K562 (cell line): ENCODE measurements around the gene SHISA6. TPM values are rescaled to one million over a fixed set of nuclear protein-coding genes. Genes with fewer than 3 reads are reported as not detected.

Source experiments
- ATAC-seq: fragments of 200-7000 bp; cut with Tn5 transposase; 3 replicates; pipeline ENCODE4 v1.9.1; 2020; ENCODE audit warnings: moderate library complexity
- BruUV-seq: library from RNA; stranded (reverse); fragments of 400-500 nt; replicated peaks from 2 replicates; lab custom pipeline; 2021; lab: Mats Ljungman, UMichigan
- CTCF ChIA-PET: fragments of 300-600 bp; formaldehyde crosslinking; extraction: SDS; loops from one replicate; lab custom pipeline; 2021; ENCODE audit warnings: low intra/inter-chr PET ratio; lab: Yijun Ruan, JAX
- POLR2A ChIA-PET: fragments of 300-600, 350-650 bp; sonication (Branson Sonifier 250); formaldehyde crosslinking; extraction: SDS; loops from one replicate; lab custom pipeline; 2021; ENCODE audit warnings: antibody characterized with exemption, inconsistent platforms; lab: Yijun Ruan, JAX
- DNase-seq, 4 experiments: peaks; one replicate each; pipeline versions ENCODE4 v3.0.0 to v3.0.0-alpha.2; 2011 to 2018; ENCODE audit warnings: low spot score in 3 of 4, mixed read lengths in 3 of 4; ENCODE audit errors: extremely low read depth in 1 of 4
- FAIRE-seq: peaks from 2 replicates; lab custom pipeline; 2011; peaks lifted over from hg19 to GRCh38; lab: Jason Lieb, UNC
- H2AFZ ChIP-seq: 2 replicates; pipeline ENCODE4 v1.6.0; 2011; ENCODE audit warnings: low read depth, low read length, control low read depth, inconsistent platforms
- H3K27ac ChIP-seq: fragments of 200-600 bp; 3 replicates; pipeline ENCODE4 v1.8.0; 2011; ENCODE audit warnings: low read depth, mild to moderate bottlenecking, control low read depth, inconsistent platforms, low read length, moderate library complexity, mixed read lengths; ENCODE audit errors: extremely low read depth
- H3K27me3 ChIP-seq, 2 experiments: fragments of 300-600 bp in 1 of 2; 2 replicates in 1 of 2; 3 replicates in 1 of 2; pipeline versions ENCODE4 v1.6.0 to v1.8.0; 2011; ENCODE audit warnings: inconsistent platforms in 2 of 2, low read length in 2 of 2, mild to moderate bottlenecking in 1 of 2, mixed read lengths in 1 of 2, moderate library complexity in 1 of 2; ENCODE audit not compliant: control insufficient read depth in 2 of 2, insufficient read depth in 2 of 2
- H3K36me3 ChIP-seq: fragments of 300-600 bp; 3 replicates; pipeline ENCODE4 v1.8.0; 2011; ENCODE audit warnings: mild to moderate bottlenecking, low read length, inconsistent platforms; ENCODE audit not compliant: control insufficient read depth, insufficient read depth
- H3K4me1 ChIP-seq, 2 experiments: fragments of 200-600 bp in 1 of 2; replicated peaks in 1 of 2; 2 replicates in 1 of 2; 3 replicates in 1 of 2; pipeline versions ENCODE4 v1.5.1 to v1.8.0; 2011; ENCODE audit warnings: inconsistent platforms in 2 of 2, low read length in 2 of 2, mild to moderate bottlenecking in 1 of 2, mixed read lengths in 1 of 2, moderate library complexity in 1 of 2; ENCODE audit not compliant: control insufficient read depth in 2 of 2, insufficient read depth in 2 of 2
- H3K4me2 ChIP-seq: 2 replicates; pipeline ENCODE4 v1.6.1; 2011; ENCODE audit warnings: low read length, control low read depth, inconsistent platforms, mixed read lengths; ENCODE audit not compliant: insufficient read depth
- H3K4me3 ChIP-seq: fragments of 200-600 bp; sonication (generic), shearing (Covaris generic); 2 replicates; pipeline ENCODE4 v1.5.1; 2016; ENCODE audit warnings: control low read depth, inconsistent platforms
- H3K79me2 ChIP-seq: fragments of 200-600 bp; 3 replicates; pipeline ENCODE4 v1.8.0; 2011; ENCODE audit warnings: low read length, inconsistent platforms; ENCODE audit not compliant: control insufficient read depth, insufficient read depth
- H3K9ac ChIP-seq, 2 experiments: 2 replicates each; pipeline versions ENCODE4 v1.6.0 to v1.6.1; 2011; ENCODE audit warnings: low read depth in 2 of 2, low read length in 2 of 2, control low read depth in 1 of 2, inconsistent platforms in 1 of 2, mild to moderate bottlenecking in 1 of 2, mixed read lengths in 1 of 2; ENCODE audit not compliant: insufficient read depth in 1 of 2
- H3K9me1 ChIP-seq: one replicate; pipeline ENCODE4 v1.6.0; 2011; ENCODE audit warnings: inconsistent platforms, mild to moderate bottlenecking, low read length, moderate library complexity; ENCODE audit not compliant: control insufficient read depth, insufficient read depth
- H3K9me3 ChIP-seq: replicated peaks from 2 replicates; pipeline ENCODE4 v1.5.1; 2011; ENCODE audit warnings: low read depth, low read length, inconsistent platforms; ENCODE audit not compliant: control insufficient read depth, insufficient read depth
- H4K20me1 ChIP-seq: replicated peaks from 2 replicates; pipeline ENCODE4 v1.6.1; 2011; ENCODE audit warnings: low read length, inconsistent platforms, mixed read lengths; ENCODE audit not compliant: control insufficient read depth, insufficient read depth
- BCOR ChIP-seq: fragments of 450-650 bp; IDR thresholded peaks from 2 replicates; pipeline ENCODE4 v1.6.1; 2016
- HDAC6 ChIP-seq: IDR thresholded peaks from 2 replicates; pipeline ENCODE4 v1.6.1; 2012; ENCODE audit warnings: low read depth, mild to moderate bottlenecking, control low read depth, inconsistent platforms, low read length, moderate library complexity
- MCM2 ChIP-seq: fragments of 450-650 bp; IDR thresholded peaks from 2 replicates; pipeline ENCODE4 v1.6.1; 2017; ENCODE audit warnings: low read depth, mild to moderate bottlenecking
- PHF21A ChIP-seq: fragments of 450-650 bp; IDR thresholded peaks from 2 replicates; pipeline ENCODE4 v1.6.1; 2017; ENCODE audit warnings: low read depth, borderline replicate concordance
- POLR2A ChIP-seq: fragments of 450-650 bp; conservative IDR thresholded peaks from 2 replicates; pipeline ENCODE4 v1.6.1; 2016
- RUNX1 ChIP-seq: sonication (generic); IDR thresholded peaks from 2 replicates; pipeline ENCODE4 v1.6.1; 2016; ENCODE audit warnings: antibody characterized with exemption, low read depth
- TOE1 ChIP-seq, 2 experiments: fragments of 450-650 bp in 1 of 2; sonication (generic) in 1 of 2; formaldehyde crosslinking in 1 of 2; IDR thresholded peaks; 2 replicates each; pipeline versions ENCODE4 v1.7.1 to v1.8.0; 2016 to 2022; ENCODE audit warnings: borderline replicate concordance in 2 of 2, mild to moderate bottlenecking in 2 of 2, antibody characterized with exemption in 1 of 2, inconsistent platforms in 1 of 2, low read depth in 1 of 2, missing genetic modification reagents in 1 of 2, moderate library complexity in 1 of 2
- ZNF23 ChIP-seq: fragments of 250-450 bp; sonication (Bioruptor Pico); IDR thresholded peaks from 2 replicates; pipeline ENCODE4 v1.4.0; 2020; ENCODE audit warnings: mild to moderate bottlenecking
- ZNF445 ChIP-seq: fragments of 250-450 bp; sonication (Bioruptor Pico); IDR thresholded peaks from 2 replicates; pipeline ENCODE4 v1.4.0; 2020; ENCODE audit warnings: low read depth, mild to moderate bottlenecking, moderate library complexity
- WGBS: fragments of 100-300 bp; shearing (Covaris generic); methylation state at CpG from one replicate; pipeline ENCODE4 v1.1.6; 2016; ENCODE audit warnings: low coverage, mixed read lengths; ENCODE audit not compliant: insufficient coverage; ENCODE audit errors: missing lambda C conversion rate; 5-methylcytosine and 5-hydroxymethylcytosine counted together
- in situ Hi-C: fragments of 300-500 bp; cut with MboI; formaldehyde crosslinking; loops from 4 replicates; pipeline ENCODE4 v1.15.0; 2018; ENCODE audit warnings: inconsistent platforms, mixed read lengths
- intact Hi-C: fragments of 100-400 bp; cut with micrococcal nuclease; formaldehyde crosslinking; loops from 2 replicates; pipeline ENCODE4 v1.14.2; 2022
- polyA plus RNA-seq, 8 experiments: library from polyadenylated mRNA; depleted of rRNA in 4 of 8; stranded (reverse) in 5 of 8; unstranded in 3 of 8; fragments of >200 nt; fragmentation: Nextera tagmentation in 2 of 8; fragmentation: Illumina TruSeq in 1 of 8; extraction: Ambion mirVana in 2 of 8; extraction: Trizol in 1 of 8; gene quantifications; 2 replicates each; pipeline versions ENCODE4 v1.2.1 to v1.2.3, GENCODE V29; 2011 to 2014; ENCODE audit warnings: inconsistent platforms in 1 of 8, missing spikeins in 1 of 8
- total RNA-seq, 7 experiments: library from RNA; depleted of rRNA in 6 of 7; stranded (reverse); fragments of >200 nt in 6 of 7; fragmentation: Illumina TruSeq in 2 of 7; extraction: Trizol in 2 of 7; gene quantifications; 2 replicates each; pipeline versions ENCODE4 v1.2.1 to v1.2.3, GENCODE V29; 2011 to 2021; ENCODE audit warnings: low replicate concordance in 1 of 7
- TF ChIP-seq, protein P1 (sequence below), 2 experiments: fragments of 450-650 bp; IDR thresholded peaks; 2 replicates each; pipeline ENCODE4 v1.6.1; 2018; ENCODE audit warnings: mild to moderate bottlenecking in 2 of 2, low read depth in 1 of 2; ENCODE audit not compliant: partially characterized antibody in 2 of 2
- TF ChIP-seq, protein P2 (sequence below): sonication (generic); formaldehyde crosslinking; IDR thresholded peaks from 2 replicates; pipeline ENCODE4 v1.9.0; 2022; ENCODE audit warnings: mild to moderate bottlenecking, missing genetic modification reagents
- TF ChIP-seq, protein P3 (sequence below): fragments of 450-650 bp; IDR thresholded peaks from 2 replicates; pipeline ENCODE4 v1.6.1; 2016; ENCODE audit warnings: missing biosample characterization, missing genetic modification characterization
- TF ChIP-seq, protein P4 (sequence below): sonication (generic); formaldehyde crosslinking; IDR thresholded peaks from 2 replicates; pipeline ENCODE4 v1.8.0; 2022; ENCODE audit warnings: mild to moderate bottlenecking, missing genetic modification reagents

SHISA6 gene
- total and polyA plus RNA-seq, 9 of the 15 experiments (the other 6 are each of a cell fraction or from before 2014, with no cell fraction given) = not detected

DNA sequence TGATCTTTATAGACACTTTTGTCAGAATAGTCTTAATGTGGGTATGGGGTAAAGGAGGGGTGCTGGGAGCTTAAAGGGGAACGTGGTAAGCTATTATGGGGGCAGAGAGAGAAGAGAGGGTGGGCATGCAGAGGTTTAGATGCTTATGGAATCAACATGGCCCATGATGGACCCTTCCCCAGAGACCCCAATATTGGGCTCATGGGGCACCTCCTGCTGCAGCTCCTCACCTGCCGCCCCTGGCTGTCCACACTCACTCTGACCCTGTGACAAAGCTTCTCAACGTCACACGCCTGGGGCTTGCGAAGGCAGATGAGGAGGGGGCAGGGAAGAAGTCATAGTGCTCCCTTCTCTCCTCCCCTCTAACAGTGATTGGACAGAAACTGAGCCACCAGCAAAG lies 95.3 kb downstream of the SHISA6 start:
- no peak for DNase-seq
- BruUV-seq = no TSS peak
- TF ChIP-seq, protein P1, sequence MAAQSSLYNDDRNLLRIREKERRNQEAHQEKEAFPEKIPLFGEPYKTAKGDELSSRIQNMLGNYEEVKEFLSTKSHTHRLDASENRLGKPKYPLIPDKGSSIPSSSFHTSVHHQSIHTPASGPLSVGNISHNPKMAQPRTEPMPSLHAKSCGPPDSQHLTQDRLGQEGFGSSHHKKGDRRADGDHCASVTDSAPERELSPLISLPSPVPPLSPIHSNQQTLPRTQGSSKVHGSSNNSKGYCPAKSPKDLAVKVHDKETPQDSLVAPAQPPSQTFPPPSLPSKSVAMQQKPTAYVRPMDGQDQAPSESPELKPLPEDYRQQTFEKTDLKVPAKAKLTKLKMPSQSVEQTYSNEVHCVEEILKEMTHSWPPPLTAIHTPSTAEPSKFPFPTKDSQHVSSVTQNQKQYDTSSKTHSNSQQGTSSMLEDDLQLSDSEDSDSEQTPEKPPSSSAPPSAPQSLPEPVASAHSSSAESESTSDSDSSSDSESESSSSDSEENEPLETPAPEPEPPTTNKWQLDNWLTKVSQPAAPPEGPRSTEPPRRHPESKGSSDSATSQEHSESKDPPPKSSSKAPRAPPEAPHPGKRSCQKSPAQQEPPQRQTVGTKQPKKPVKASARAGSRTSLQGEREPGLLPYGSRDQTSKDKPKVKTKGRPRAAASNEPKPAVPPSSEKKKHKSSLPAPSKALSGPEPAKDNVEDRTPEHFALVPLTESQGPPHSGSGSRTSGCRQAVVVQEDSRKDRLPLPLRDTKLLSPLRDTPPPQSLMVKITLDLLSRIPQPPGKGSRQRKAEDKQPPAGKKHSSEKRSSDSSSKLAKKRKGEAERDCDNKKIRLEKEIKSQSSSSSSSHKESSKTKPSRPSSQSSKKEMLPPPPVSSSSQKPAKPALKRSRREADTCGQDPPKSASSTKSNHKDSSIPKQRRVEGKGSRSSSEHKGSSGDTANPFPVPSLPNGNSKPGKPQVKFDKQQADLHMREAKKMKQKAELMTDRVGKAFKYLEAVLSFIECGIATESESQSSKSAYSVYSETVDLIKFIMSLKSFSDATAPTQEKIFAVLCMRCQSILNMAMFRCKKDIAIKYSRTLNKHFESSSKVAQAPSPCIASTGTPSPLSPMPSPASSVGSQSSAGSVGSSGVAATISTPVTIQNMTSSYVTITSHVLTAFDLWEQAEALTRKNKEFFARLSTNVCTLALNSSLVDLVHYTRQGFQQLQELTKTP (IDR thresholded peaks at IDR 0.05; ENCODE audit: low read depth in 1 of 2, partially characterized antibody in 2 of 2) = no peak
- no peak for TF ChIP-seq ZNF23 (CRISPR knock-in tag)
- no peak for TF ChIP-seq MCM2
- TF ChIP-seq ZNF445 (CRISPR knock-in tag) = no peak
- TF ChIP-seq, protein P2, sequence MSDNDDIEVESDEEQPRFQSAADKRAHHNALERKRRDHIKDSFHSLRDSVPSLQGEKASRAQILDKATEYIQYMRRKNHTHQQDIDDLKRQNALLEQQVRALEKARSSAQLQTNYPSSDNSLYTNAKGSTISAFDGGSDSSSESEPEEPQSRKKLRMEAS = no peak
- no peak for TF ChIP-seq PHF21A
- TF ChIP-seq, protein P3, sequence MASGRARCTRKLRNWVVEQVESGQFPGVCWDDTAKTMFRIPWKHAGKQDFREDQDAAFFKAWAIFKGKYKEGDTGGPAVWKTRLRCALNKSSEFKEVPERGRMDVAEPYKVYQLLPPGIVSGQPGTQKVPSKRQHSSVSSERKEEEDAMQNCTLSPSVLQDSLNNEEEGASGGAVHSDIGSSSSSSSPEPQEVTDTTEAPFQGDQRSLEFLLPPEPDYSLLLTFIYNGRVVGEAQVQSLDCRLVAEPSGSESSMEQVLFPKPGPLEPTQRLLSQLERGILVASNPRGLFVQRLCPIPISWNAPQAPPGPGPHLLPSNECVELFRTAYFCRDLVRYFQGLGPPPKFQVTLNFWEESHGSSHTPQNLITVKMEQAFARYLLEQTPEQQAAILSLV = no peak
- no peak for TF ChIP-seq TOE1 (IDR thresholded peaks at IDR 0.05; ENCODE audit: borderline replicate concordance)
- TF ChIP-seq TOE1 (CRISPR knock-in tag; IDR thresholded peaks at IDR 0.05; ENCODE audit: borderline replicate concordance, low read depth) = no peak
- TF ChIP-seq BCOR = no peak
- no peak for TF ChIP-seq HDAC6
- no peak for TF ChIP-seq POLR2A
- TF ChIP-seq RUNX1 = no peak
- TF ChIP-seq, protein P4, sequence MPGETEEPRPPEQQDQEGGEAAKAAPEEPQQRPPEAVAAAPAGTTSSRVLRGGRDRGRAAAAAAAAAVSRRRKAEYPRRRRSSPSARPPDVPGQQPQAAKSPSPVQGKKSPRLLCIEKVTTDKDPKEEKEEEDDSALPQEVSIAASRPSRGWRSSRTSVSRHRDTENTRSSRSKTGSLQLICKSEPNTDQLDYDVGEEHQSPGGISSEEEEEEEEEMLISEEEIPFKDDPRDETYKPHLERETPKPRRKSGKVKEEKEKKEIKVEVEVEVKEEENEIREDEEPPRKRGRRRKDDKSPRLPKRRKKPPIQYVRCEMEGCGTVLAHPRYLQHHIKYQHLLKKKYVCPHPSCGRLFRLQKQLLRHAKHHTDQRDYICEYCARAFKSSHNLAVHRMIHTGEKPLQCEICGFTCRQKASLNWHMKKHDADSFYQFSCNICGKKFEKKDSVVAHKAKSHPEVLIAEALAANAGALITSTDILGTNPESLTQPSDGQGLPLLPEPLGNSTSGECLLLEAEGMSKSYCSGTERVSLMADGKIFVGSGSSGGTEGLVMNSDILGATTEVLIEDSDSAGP (CRISPR knock-in tag) = no peak
- no peak overlapping the region for H3K4me3 ChIP-seq
- H3K9ac ChIP-seq = no peak overlapping the region
- no peaks in the 10 kb centered on the region for H3K9me3 ChIP-seq
- no peaks in the 10 kb centered on the region for H3K36me3 ChIP-seq
- H3K4me2 ChIP-seq = no peak overlapping the region
- WGBS = 0% methylated on average over 4 of the region's 5 CpGs
- no peaks in the 10 kb centered on the region for H3K9me1 ChIP-seq
- no peaks in the 10 kb centered on the region for H4K20me1 ChIP-seq
- ChIA-PET CTCF (no interaction called here), POLR2A (no interaction called here)
- intact Hi-C loops = no loop called here
- no peaks in the 10 kb centered on the region for H3K79me2 ChIP-seq
- no peaks in the 10 kb centered on the region for H3K4me1 ChIP-seq
- in situ Hi-C loops = no loop called here
- no peak for FAIRE-seq
- no peaks in the 10 kb centered on the region for H3K27me3 ChIP-seq
- ATAC-seq = no peak
- H2AFZ ChIP-seq = no peak overlapping the region
- H3K27ac ChIP-seq = no peak overlapping the region
